RWPE2 (cell line): ENCODE data around the gene LIPN.

Source experiments
- ATAC-seq: fragments of 200-7000 bp; cut with Tn5 transposase; 3 replicates; pipeline ENCODE4 v1.9.1; 2021; ENCODE audit warnings: low read depth
- DNase-seq: peaks from one replicate; pipeline ENCODE4 v3.0.0-alpha.2; 2020; ENCODE audit warnings: low spot score
- H3K27ac ChIP-seq: fragments of 450-650 bp; 2 replicates; pipeline ENCODE4 v1.5.1; 2017; ENCODE audit warnings: mild to moderate bottlenecking; ENCODE audit not compliant: poor library complexity, severe bottlenecking
- H3K27me3 ChIP-seq: fragments of 250-450 bp; sonication (Bioruptor Pico); 2 replicates; pipeline ENCODE4 v1.5.1; 2021; ENCODE audit warnings: mild to moderate bottlenecking, moderate library complexity; ENCODE audit not compliant: insufficient read depth, poor library complexity, severe bottlenecking
- H3K36me3 ChIP-seq: fragments of 250-450 bp; sonication (Bioruptor Pico); 2 replicates; pipeline ENCODE4 v1.5.1; 2020; ENCODE audit warnings: low read depth, mild to moderate bottlenecking, moderate library complexity
- H3K4me1 ChIP-seq: fragments of 250-450 bp; sonication (Bioruptor Pico); 2 replicates; pipeline ENCODE4 v1.5.1; 2021; ENCODE audit warnings: mild to moderate bottlenecking, moderate library complexity; ENCODE audit not compliant: insufficient read depth, poor library complexity, severe bottlenecking
- H3K4me3 ChIP-seq: fragments of 250-450 bp; sonication (Bioruptor Pico); 2 replicates; pipeline ENCODE4 v1.5.1; 2021; ENCODE audit warnings: mild to moderate bottlenecking, moderate library complexity; ENCODE audit not compliant: severe bottlenecking
- H3K9me3 ChIP-seq: fragments of 250-450 bp; sonication (Bioruptor Pico); 2 replicates; pipeline ENCODE4 v1.5.1; 2021; ENCODE audit warnings: mild to moderate bottlenecking, moderate library complexity; ENCODE audit not compliant: severe bottlenecking
- CTCF ChIP-seq: fragments of 450-650 bp; IDR thresholded peaks from one replicate; pipeline ENCODE4 v1.5.1; 2017; ENCODE audit warnings: mild to moderate bottlenecking, moderate library complexity; ENCODE audit not compliant: poor library complexity, severe bottlenecking

LIPN gene

GRCh38 chr10:88819290-88819689, 59.5 kb downstream of the LIPN start:
- ATAC-seq, result no peak

GRCh38 chr10:88820748-88821401, 61.1 kb downstream of the LIPN start:
- H3K27me3 ChIP-seq, result no peaks in the 10 kb centered on the region
- no peaks in the 10 kb centered on the region for H3K36me3 ChIP-seq
- ATAC-seq (peak; percentile 72), DNase-seq (no peak)
- H3K9me3 ChIP-seq, result no peaks in the 10 kb centered on the region
- H3K27ac ChIP-seq, result no peak overlapping the region
- TF ChIP-seq CTCF, result no peak
- H3K4me3 ChIP-seq, result no peak overlapping the region
- H3K4me1 ChIP-seq, result peaks cover 13% of the 10 kb centered on the region

More at GRCh38 chr10:88819290-88819689, 59.5 kb downstream of the LIPN start:
- TF ChIP-seq CTCF, result no peak
- Histone ChIP-seq H3K4me3 (no peak overlapping the region), H3K4me1 (peaks cover 13% of the 10 kb centered on the region), H3K27ac (no peak overlapping the region), H3K27me3 (no peaks in the 10 kb centered on the region), H3K36me3 (no peaks in the 10 kb centered on the region), H3K9me3 (no peaks in the 10 kb centered on the region)
- no peak for DNase-seq

DNA sequence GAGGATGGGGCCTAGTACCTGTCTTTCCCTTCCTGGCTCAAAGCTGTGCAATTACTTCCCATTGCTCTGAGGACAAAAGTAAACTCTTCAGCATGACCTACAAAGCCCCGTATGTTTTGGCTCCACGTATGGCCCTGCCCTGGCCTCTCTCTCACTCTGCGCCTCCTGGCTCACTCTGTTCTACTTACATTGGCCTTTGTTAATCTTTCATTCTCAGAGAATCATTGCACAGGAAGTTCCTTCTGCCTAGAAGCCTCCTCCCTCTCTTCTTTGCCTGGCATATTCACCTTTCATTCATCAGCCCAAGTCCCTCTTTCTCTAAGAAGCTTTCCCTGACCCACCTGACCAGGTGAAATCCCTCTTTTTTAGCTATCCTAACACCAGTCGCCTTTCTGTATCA, 66.6 kb downstream of the LIPN start:
- Histone ChIP-seq H3K4me3 (no peak overlapping the region), H3K27me3 (no peaks in the 10 kb centered on the region), H3K9me3 (no peaks in the 10 kb centered on the region), H3K36me3 (no peaks in the 10 kb centered on the region), H3K4me1 (peaks cover 4% of the 10 kb centered on the region), H3K27ac (no peak overlapping the region)
- TF ChIP-seq CTCF, result no peak
- DNase-seq, result no peak
- ATAC-seq, result no peak

GRCh38 chr10:88827671-88828070, 67.9 kb downstream of the LIPN start:
- Histone ChIP-seq H3K27me3 (no peaks in the 10 kb centered on the region), H3K36me3 (no peaks in the 10 kb centered on the region), H3K4me1 (no peaks in the 10 kb centered on the region), H3K27ac (no peak overlapping the region), H3K4me3 (no peak overlapping the region), H3K9me3 (no peaks in the 10 kb centered on the region)
- no peak for DNase-seq
- TF ChIP-seq CTCF, result no peak
- no peak for ATAC-seq

GRCh38 chr10:88828310-88828709, 68.5 kb downstream of the LIPN start:
- no peaks in the 10 kb centered on the region for H3K27me3 ChIP-seq
- H3K9me3 ChIP-seq, result no peaks in the 10 kb centered on the region
- no peaks in the 10 kb centered on the region for H3K36me3 ChIP-seq
- ATAC-seq, result no peak
- no peak overlapping the region for H3K4me3 ChIP-seq
- no peak for TF ChIP-seq CTCF
- H3K27ac ChIP-seq, result no peak overlapping the region
- no peak for DNase-seq
- no peaks in the 10 kb centered on the region for H3K4me1 ChIP-seq
